ENCODE results near the gene ZC3H4.
"Not testable (repeated sequence)": the region's sequence is repeated elsewhere in the genome, so short reads cannot be mapped to it uniquely, and the experiment has no call there.

Gene ZC3H4

DNA sequence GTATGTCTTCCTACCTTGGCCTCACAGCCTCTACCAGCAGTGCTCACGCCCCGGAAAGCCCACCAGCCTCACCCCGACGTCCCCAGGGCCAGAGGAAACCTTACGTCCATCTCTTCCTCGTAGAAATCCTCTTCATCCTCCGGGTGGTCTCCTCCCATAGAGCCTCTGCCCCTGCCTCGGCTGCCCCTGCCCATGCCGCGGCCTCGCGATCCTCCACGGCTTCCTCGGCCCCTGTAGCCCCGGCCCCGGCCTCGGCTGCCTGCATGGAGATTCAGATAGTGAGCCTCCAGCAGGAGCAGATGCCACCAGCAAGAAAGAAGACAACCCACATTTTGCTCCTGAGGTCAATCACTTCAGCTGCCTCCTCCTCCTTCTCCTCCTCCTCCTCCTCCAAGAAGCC, 27.3 kb downstream of the ZC3H4 start:
- DNase-seq (ENCODE audit: low read depth in 2 of 3, low spot score in 1 of 3), result no peak

DNA sequence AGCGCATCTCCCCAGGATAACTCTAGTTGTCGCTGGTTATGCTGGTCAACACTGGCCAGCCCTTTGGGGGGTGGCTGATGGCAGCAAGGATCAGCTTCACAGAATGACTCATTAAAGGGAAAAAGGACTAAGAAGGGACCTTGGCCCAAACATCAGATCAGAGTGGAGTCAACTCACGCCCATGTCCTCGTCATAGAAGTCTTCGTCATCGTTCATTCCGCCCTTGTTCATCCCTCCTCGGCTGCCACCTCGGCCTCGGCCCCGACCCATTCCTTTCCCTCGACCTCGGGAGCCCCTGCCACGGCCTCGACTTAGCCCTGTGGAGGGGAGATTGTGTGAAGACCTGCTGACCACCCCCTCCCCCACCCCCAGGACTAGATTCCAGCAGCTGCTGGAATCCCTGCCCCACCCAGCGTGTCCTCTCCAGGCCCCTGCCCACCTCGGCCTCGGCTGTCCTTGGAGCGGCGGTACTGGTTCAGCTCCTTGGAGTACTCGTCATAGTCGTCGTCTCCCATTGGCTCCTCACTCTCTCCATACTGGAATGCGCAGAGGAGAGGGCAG, 28.6 kb downstream of the ZC3H4 start:
- no peak for DNase-seq (ENCODE audit: low read depth in 2 of 3, low spot score in 1 of 3)

DNA sequence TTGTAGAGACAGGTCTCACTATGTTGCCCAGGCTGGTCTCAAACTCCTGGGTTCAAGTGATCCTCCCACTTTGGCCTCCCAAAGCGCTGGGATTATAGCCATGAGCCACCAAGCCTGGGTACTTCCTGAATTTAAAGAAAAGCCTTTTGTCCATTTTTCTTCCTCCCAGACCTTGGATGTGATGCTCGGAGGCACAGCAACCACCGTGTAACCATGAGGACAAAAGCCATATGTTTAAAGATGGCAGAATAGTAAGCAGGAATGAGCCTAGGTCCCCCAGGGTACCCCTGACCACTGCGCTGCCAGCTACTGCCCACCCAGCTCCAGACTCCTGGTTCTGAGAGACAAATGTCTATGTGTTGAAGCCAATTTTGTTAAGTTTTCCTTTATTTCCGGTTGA, 31.1 kb downstream of the ZC3H4 start:
- no peak for DNase-seq (ENCODE audit: low read depth in 2 of 3, low spot score in 1 of 3)

DNA sequence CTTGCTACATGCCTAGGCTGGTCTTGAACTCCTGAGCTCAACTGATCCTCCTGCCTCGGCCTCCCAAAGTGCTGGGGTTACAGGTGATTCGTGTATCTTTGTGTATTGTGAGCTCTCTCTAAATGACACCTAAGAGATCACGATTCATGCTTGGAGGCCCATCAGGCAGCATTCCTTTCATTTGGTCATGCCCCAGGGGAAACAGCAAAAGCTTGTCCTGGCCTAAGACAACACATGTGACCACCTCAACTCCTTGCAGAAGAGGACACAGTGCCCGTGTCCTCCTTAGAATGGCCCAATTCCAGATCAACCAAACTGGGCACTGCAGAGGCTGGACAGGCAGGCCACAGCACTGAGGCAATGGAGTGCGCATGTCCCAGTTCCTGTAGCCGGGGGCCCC, 32.5 kb downstream of the ZC3H4 start:
- no peak for DNase-seq (ENCODE audit: low read depth in 2 of 3, low spot score in 1 of 3)

DNA sequence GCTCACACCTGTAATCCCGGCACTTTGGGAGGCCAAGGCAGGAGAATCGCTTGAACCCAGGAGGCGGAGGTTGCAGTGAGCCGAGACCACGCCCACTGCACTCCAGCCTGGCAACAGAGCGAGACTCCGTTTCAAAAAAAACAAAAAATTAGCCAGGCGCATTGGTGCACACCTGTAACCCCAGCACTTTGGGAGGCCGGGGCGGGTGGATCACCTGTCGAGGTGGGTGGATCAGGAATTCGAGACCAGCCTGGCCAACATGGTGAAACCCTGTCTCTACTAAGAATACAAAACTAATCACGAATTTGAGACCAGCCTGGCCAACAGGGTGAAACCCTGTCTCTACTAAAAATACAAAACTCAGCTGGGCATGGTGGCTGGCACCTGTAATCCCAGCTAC, 35.2 kb downstream of the ZC3H4 start:
- not testable (repeated sequence) for DNase-seq (ENCODE audit: low read depth in 2 of 3, low spot score in 1 of 3)

DNA sequence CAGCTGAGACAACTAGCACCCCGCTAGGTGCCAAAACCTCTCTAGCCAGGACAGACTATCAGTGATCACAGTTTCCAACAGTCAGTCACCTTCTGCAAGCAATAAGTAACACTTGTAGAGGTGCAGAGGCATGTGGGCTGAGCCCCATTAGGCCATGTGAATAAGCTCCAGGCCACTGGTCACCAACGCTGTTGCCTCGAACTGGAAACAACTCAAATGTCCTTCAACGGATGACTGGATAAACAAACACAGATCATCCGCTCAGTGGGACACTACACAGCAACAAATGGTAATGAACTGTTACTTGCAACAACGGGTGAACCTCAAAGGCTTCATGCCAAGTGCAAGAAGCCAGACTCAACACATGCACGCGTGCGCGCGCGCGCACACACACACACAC, 37.6 kb downstream of the ZC3H4 start:
- DNase-seq (ENCODE audit: low read depth in 2 of 3, low spot score in 1 of 3), result no peak

DNA sequence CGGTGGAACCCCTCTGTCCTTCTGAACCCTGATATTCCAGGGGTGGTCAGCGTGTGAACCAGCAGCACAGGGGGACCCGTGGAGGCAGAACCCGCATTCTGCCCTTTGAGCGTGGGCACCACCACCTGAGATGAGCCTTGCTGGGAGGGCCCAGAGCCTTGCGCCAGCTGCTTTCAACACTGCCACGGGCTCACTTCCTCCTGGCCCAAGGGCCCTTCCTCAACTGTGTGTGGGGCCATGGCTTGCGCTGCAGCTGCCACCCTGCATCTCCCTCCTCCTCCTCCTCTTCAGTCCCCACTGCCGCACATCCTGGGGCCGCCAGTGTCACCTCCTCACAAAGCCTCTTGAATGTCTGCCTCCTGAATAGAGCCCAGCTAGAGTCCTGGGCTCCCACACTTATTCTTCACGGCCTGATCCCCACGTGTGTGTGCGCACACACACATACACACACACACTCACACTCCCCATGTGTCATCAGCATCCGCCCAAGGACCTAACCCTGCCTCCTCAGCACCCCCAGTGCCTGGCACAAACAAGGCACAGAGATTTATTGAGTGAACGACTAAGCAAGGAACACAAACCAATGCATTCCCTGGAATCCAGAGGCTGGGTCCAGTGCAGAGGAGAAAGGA, 38.3 kb downstream of the ZC3H4 start:
- DNase-seq (ENCODE audit: low read depth in 2 of 3, low spot score in 1 of 3), result no peak

DNA sequence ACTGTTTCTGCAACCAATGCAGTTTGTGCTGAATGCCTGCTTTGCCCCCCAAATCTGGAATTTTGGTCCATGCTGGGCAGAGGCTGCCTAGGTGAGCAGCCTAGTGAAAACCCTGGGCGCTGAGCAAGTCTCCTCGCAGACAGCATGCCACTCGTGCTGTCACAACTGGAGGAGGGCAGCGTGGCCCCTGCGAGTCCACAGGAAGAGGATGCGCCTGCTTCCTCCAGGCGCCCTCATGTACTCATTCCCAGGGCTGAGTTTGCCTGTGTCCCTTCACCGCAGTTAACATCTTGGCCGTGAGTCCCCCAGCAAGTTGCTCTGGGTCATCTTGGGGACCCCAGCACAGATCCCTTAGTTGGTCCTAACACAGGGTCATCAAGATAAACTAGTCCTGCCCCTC, 39.0 kb downstream of the ZC3H4 start:
- no peak for DNase-seq (ENCODE audit: low read depth in 2 of 3, low spot score in 1 of 3)

DNA sequence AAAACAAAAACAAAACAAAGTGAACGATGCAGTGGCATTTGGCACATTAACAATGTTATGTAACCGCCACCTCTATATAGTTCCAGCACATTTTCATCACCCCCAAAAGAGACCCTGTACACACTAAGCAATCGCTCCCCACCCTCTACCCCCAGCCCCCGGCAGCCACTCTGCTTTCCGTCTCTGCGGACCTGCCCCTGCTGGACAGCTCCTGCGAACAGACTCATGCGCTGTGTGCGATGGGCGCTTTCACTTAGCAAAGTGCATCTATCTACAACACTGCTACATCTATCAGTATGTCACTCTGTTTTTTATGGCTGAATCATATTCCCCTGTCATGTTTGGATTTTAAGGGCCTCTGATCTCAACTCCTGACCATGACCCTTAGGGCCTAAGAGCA, 40.0 kb downstream of the ZC3H4 start:
- no peak for DNase-seq (ENCODE audit: low read depth in 2 of 3, low spot score in 1 of 3)

DNA sequence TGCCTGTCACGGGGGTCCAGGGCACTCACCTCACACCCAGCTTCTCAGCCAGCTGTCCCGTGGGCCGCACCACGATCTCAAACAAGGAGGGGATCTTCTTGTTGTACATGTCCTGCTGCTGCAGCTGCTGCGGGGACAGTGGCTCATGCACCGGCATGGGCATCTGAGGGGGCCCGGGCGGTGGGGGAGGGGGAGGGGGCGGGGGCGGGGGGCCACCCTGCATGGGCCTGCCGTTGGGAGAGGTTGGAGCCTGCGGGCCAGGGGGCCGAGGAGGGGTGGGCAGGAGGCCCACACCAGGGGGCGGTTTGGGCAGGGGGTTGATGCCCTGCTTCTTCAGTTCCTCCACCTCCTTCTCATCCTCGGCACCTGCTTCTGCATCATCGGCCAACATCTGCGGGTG, 41.3 kb downstream of the ZC3H4 start:
- DNase-seq (ENCODE audit: low read depth in 2 of 3, low spot score in 1 of 3), result no peak

DNA sequence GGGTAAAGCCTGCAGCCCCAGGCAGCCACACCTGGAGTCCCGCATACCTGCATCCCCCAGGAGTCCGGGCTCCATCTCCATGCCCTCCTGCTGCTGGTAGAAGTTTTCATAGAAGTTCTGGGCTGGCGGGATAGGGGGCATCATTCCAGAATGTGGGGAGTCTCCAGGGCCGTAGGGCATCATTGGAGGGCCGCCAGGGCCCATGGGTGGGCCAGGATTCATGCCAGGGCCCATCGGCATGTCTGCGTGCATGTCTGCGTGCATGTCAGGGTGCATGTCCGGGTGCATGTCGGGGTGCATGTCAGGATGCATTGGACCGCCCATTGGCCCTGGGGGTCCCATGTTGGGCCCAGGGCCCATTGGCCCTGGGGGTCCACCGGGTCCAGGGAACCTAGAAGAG, 41.8 kb downstream of the ZC3H4 start:
- no peak for DNase-seq (ENCODE audit: low read depth in 2 of 3, low spot score in 1 of 3)

DNA sequence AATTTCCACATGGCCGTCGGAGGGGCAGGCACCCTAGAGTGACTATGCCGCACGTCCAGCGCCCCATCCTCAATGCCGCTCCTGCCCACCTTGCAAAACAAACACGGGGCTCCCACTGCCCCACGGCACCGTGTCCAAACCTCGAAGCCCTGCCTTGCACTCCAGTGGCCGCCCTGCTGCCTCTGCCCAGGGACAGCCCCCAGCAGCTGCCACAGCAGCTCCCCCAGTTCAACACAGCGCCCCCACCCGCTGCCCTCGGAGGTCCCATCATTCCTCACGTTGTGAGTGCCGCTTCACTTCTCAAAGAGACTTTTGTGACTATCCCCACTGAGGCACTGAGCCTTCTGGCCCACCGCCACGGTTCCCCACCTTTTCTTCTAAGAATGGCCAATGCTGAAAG, 42.8 kb downstream of the ZC3H4 start:
- DNase-seq (ENCODE audit: low read depth in 2 of 3, low spot score in 1 of 3), result no peak

DNA sequence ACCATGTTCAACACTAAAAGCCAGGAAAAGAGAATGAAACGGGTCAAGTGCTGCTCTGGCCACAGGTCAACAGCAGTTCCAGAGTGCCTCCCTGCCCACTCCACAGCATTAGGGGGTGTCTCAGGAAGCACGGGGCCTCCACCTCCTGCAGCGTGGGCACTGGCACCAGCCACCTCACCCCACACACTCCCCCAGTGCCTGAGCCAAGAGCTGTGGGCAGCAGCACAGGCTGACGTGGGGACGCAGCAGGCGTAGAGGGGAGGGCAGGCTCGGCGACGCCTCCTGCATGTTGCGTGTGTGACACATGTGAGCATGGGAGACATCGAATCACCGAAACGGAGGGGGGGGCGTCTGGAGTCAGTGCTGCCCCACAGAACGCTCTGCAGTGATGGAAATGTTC, 43.8 kb downstream of the ZC3H4 start:
- DNase-seq (ENCODE audit: low read depth in 2 of 3, low spot score in 1 of 3), result no peak

DNA sequence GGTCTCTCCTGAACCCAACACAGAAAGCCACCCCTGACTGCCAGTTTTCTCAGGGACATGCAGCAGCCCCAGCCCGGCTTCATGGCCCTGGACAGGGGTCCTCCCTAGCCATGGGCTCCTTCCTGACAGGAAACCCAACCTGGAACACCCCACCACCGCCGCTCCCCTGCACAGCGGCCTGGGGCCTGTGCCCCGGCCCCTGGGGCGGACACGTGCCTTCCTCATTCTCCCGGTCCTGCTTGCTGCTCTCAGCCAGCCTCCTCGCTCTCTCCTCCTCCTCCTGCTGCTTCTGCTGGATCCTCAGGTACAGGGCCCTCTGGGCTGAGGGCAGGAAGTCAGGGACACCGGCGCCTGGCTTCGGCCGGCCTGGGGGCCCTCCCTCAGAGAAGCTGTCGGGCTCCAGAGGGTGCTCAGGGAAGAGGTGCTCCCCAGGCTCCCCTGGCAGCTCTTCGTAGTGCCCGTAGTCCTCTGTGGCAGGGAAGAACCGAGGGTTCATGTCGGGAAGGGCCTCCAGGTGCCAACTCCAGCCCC, 44.6 kb downstream of the ZC3H4 start:
- no peak for DNase-seq (ENCODE audit: low read depth in 2 of 3, low spot score in 1 of 3)

DNA sequence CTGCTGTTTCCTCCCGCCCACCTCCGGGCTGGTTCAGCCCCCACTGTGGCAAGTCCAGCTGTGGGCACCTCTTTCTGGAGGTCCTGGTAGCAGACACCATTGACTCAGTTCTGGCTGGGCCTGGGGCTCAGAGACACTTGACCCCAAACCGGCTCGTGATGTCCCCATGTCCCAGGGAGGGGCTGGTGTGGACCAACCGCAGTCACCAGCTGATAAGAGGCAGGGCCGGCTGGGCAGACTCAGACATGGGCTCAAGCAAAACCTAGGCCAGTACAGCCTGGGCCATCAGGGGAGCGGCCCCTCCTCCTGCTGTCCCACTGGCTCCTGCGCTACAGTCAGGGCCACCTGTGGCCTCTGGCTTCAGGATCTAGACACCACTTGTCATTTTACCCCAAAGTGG, 45.3 kb downstream of the ZC3H4 start:
- DNase-seq (ENCODE audit: low read depth in 2 of 3, low spot score in 1 of 3), result no peak

DNA sequence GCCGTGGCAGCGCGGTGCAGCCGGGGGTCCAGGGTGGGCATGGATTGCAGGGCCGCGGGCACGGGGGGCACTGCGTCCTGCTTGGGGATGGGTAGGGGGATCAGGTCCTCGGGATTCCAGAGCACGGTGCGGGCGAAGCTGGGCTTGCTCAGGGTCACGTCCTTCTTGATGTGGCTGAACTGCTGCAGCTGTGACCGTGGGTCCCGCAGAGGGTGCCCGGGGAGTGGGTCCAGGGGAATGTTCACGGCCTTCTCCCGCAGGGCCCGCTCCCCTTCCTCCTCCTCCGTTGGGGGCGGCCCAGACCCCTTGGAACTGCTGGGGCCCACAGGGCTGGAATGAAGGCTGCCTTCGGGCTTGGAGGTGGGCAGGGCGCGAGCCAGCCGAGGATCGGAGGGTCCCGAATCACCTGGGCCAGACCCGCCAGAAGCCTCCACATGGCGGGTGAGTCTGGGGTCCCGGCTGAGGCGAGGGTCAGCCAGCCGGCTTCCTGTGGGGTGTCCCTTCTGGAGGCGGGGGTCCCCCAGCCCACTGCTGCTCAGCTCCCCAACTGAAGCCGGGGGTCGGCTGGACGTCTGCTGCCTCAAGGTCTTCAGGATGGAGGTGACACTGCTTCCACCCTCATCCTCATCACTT, 46.2 kb downstream of the ZC3H4 start:
- DNase-seq (ENCODE audit: low read depth in 2 of 3, low spot score in 1 of 3), result no peak

DNA sequence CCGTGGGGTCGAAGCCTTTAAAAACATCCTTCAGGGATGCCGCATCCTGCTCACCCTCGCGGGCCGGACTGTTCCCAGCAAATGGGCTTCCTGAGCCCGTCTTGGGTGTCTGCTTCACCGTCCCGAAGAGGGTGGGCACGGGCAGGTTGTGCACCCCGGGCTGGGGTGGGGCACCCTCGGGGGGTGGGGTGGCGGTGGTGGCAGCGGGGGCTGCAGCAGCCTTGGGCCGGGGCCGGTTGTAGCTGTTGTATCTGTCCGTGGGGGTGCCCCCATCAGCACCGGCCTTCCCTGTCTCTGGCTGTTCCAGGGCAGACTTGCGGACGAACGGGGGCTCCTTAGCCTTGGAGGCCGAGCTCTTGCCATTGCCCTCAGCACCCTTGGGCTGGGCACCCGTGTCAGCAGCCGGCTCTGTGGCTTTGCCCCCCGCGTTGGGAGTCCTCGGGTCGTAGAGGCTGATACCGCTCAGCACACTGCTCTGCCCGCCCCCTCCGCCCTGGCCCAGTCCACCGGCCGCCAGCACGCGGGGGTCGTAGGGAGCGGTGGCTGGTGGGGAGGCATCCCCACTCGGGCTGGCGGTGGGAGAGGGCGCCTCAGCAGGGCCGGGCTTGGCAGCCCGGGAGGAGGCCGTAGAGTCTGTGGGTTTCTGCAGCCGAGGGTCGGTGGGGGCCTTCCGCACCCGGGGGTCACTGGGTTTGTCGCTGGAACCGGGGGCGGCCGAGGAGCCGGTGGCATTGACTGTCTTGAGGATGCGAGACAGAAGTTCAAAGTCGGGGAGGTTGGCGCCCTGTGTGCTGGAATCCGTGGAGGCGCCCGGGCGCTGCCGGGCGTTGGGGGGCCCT, 47.0 kb downstream of the ZC3H4 start:
- no peak for DNase-seq (ENCODE audit: low read depth in 2 of 3, low spot score in 1 of 3)

DNA sequence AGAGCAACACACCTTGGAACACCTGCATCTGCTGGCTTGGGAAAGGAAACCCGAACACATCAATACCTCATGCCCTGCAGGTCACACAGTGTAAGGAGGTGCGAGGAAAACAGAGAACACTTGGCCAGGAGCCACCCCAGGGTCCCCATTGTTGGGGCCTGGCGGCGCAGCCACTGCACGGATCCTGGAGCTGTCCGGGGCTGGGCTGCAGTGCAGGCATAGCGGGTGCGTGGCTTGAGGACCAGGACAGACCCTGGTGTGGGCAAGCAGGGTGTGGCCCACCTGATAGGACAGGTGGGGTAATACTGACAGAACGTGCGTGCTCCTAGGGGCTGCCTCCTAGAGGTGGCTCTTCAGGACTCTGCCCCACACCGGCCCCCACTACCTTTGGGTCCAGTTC, 48.3 kb downstream of the ZC3H4 start:
- no peak for DNase-seq (ENCODE audit: low read depth in 2 of 3, low spot score in 1 of 3)

DNA sequence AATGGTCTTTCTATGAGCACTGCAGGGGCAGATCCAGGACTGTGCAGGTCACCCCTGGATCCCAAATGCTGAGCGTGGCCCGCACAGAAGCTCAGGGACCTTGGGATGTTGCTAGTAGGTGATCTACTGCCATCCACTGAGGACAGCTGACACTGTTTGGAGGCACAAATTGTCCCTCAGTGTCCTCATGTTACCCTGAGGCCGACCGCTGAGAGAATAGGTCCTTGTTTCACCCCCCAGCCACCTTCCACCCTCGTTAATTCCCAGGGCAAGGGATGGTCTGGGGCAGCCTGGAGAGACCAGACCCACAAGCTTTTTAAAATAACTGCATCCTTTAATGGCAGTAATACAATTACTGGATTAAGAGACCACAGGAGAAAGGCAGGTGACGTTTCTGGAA, 49.7 kb downstream of the ZC3H4 start:
- DNase-seq (ENCODE audit: low read depth in 2 of 3, low spot score in 1 of 3), result no peak

DNA sequence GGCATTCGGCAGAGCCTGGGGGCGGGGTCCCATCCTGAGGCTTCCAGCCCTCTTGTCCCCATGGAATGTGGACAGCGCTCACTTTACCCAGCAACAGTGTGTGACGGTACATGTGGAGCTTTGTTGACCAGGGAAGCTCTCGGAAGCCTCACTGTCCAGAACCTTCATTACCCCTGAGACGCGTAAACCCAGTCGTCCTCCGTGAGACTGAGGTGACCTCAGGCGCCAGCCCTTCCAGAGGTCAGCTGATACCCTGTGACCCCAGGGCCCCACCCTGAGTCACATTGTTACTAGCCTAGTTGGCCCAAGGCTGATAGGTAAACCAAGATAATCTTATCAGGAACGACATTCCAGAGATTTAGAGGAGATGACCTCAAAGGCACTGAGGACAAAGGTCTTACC, 55.0 kb downstream of the ZC3H4 start:
- DNase-seq (ENCODE audit: low read depth in 2 of 3, low spot score in 1 of 3), result no peak

DNA sequence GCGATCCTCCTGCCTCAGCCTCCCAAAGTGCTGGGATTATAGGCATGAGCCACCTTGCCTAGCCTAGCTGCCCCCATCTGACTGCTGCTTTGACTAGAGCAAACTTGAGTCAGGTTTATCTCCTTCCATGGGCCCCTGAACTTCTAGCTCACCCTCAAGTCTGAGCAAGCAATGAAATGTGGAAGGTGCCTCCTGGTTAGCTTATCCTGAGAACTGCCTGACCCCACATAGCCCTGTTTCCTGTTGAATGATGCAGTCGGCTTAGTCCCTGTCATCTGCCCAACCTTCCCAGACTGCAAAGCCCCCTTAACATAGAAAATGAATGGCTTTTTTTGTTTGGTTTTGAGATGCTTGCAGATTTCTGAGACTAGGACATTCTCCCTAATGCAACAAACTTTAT, 56.2 kb downstream of the ZC3H4 start:
- DNase-seq (ENCODE audit: low read depth in 2 of 3, low spot score in 1 of 3), result no peak

DNA sequence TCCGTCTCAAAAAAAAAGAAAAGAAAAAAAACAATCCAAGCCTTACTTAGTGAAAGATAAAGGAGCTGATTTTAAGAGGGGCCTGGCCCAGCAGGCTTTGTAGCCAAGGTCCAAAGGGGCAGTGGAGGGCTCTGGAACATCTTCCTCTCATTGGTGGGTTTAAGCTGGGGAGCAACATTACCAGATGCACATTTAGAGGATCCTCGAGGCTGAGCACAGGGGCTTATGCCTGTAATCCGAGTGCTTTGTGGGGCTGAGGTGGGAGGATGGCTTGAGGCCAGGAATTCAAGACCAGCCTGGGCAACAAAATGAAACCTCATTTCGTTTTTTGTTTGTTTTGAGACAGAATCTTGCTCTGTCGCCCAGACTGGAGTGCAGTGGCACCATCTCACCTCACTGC, 57.2 kb downstream of the ZC3H4 start:
- no peak for DNase-seq (ENCODE audit: low read depth in 2 of 3, low spot score in 1 of 3)
